ENCODE results near the gene TM4SF18.

- no peak for TF ChIP-seq SMC3 (conservative IDR thresholded peaks at IDR 0.05; ENCODE audit: poor library complexity)
- no peak for TF ChIP-seq EP300 (conservative IDR thresholded peaks at IDR 0.05; ENCODE audit: poor library complexity, severe bottlenecking)
- TF ChIP-seq CTCF (IDR thresholded peaks at IDR 0.05; ENCODE audit: poor library complexity, severe bottlenecking) = no peak
Measured at GRCh38 chr3:149299938-149300801, 33.3 kb downstream of the TM4SF18 start.
